Globus pallidus (tissue), 1 donor: ENCODE data around the gene MED29.
A peak's percentile ranks its signal among the peaks of the same experiment; 100 is the strongest.

Source experiments
- DNase-seq: peaks from one replicate; pipeline ENCODE4 v3.0.0-alpha.2; 2015; ENCODE audit warnings: low spot score

The MED29 gene

DNA sequence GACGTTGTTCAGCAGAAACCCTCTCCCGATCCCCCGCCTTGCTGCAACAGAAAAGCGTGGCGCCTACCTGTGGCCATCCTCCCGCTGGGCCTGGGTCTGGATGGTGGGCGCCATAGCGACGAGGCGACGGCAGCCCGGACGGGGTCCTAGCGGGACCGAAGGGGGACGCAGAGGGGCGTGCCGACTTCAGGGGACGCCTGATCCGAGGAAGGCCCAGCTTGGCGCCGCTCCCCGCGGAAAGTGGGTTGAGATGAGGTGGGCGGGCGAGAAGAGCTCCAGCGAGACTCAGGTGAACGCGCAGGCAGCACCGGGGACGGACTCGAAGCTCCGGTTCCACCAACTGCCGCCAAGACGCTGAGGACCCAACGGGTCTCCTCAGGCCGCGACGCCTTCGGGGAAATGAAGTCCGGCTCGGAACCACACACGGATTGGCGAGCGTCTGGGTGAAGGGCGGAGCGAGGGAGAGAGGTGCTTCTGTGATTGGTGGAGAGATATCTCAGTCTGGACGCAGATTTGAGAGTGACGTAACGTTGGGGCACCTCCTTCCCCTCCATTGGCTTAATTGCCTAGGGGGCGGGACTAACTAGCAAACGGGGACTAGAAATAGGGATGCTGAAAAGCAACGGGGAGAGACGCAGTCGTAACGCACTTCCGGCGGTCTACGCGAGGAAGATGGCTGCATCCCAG, at the start of gene MED29, which contains the start of gene PAF1:
TSS of gene MED29 (plus strand) at position 628 of the 687 bp plus-strand sequence. CDS start at position 673, 45 bp downstream.
TSS of gene PAF1 (minus strand) at position 356 of the 687 bp plus-strand sequence. CDS start at position 114, 242 bp downstream.
- DNase-seq, result peak; percentile 100

DNA sequence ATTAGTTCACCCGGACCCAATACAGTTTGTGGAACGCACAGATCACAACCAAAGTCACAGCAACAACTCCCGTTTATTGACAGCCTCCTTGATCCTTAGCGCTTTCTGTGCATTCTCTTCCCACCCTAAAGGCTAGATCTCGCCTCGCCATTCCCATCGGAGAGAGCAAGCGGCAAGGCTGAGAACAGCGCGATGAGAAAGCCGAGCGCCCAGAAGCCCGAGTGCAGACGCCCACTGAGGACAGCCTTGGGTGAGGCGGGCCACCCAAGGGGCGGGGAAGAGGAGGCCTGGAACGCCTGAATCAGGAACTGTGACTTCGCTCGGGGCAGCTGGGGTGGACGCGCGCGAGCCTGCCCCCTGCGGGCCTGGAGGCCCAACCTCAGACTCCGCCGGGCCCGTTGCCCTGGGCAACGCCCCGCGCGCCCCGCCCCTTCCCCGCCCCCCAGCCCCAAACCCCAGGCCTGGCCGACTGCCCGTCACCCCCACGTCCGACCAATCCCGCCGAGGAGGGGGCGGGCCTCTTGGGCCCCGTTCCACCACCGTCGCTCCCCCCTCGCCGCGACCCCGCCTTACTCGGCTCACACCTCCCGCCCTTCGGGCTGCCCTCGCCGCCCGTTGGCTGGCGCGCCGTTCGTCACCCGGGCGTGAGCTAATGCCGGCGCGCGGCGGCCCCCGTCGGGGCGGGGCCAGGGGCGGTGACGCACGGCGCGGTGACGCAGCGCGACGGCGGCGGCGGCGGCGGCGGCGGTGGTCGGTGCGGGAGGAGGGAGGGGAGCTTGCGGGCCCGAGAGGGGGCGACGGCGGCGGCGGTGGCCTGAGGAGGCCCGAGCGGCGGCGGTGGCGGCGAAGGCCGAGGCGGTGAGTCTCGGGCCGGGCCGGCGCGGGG, 49.2 kb upstream of the MED29 start, which contains the start of gene SAMD4B:
TSS of gene SAMD4B (plus strand) at position 703 of the 886 bp plus-strand sequence. CDS start 14,473 bp downstream, outside the sequence.
- peak; percentile 98 for DNase-seq

DNA sequence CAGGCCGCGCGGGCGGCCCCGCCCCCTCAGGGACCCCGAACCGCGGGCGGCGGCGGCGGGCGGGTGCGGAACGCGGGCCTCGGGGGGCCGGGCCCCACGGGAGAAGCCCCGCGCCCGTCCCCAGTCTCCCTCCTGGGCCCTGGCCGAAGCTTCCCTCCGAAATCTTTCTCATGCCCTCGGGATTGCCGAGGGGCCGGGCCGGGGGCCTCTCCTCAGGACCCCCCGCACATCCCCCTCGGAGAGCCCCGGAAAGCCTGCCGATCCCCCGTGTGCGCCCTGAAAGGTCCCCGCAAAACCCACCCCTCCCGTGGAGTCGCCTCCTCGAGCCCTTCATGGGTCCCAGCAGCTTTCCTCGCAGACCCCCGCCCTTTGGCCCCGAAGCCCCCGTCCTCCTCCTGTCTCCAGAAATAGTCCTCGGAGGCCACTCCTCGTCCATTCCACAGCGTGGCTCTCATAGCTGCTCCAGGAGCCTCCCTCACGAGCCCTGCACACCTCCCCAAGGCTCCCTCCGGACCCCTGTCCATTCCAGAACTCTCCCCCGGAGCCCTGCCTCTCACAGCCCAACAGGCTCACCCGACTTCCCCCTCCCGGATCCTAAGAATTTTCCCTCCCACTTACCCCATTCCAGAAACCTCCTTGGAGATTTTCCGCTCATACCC, 48.4 kb upstream of the MED29 start:
- DNase-seq, result no peak

DNA sequence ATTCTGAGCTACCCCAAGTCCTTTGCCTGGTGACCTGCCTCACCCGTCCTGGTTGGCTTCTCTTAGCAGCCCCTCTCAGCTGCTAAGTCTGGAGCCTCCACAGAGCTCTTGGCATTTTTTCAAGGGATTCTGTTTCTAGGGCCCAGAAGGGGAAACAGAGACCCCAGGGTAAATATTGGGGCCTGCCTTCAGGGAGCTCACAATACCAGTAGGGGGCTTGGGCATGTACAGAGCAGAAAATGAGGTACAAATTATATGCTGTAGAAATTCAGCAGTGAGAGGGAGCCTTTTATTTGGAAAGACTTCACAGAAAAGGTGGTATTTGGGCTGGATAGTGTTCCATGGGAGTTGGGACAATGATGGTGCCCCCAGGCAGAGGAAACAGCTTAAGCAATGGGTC, 45.2 kb upstream of the MED29 start:
- no peak for DNase-seq

- DNase-seq, result no peak
Observed at GRCh38 chr19:39347332-39348164, 43.6 kb upstream of the MED29 start.

DNA sequence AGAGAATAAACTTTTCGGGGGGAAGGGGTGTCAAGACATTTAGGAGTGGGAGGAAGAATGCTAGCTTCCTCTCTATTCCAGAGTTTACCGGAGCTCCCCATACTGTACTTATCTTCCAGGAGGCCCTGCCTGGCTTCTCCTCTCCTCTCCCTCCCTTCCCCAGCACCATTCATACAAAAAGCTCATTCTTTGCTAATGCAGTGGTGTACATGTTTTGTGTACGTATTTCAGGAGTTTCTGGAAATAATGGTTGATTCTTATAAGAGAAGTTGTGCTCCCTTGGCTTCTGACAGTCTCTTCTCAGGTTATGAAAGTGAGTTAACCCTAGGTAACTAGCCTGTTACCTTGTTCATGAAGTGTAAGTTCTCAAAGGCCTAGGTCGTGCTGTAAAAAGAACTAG, 41.9 kb upstream of the MED29 start:
- DNase-seq, result peak; percentile 72

DNA sequence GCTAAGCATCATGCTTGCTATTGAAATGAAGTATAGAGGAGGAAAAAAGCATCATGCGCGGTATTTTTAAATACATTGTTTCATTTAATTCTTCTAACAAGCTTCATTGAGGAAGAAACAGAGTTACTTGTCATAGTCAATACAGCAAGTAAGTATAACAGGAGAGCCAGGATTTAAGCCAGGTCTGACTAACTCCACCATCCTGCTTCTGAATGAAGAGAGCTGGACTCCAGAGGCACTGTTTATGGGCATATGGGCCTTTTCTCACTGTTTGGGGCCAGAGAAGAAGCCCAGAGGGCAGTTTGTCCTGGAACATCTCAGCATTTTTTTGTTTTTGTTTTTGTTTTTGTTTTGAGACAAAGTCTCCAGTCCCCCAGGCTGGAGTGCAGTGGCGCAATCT, 41.0 kb upstream of the MED29 start:
- DNase-seq, result no peak

DNA sequence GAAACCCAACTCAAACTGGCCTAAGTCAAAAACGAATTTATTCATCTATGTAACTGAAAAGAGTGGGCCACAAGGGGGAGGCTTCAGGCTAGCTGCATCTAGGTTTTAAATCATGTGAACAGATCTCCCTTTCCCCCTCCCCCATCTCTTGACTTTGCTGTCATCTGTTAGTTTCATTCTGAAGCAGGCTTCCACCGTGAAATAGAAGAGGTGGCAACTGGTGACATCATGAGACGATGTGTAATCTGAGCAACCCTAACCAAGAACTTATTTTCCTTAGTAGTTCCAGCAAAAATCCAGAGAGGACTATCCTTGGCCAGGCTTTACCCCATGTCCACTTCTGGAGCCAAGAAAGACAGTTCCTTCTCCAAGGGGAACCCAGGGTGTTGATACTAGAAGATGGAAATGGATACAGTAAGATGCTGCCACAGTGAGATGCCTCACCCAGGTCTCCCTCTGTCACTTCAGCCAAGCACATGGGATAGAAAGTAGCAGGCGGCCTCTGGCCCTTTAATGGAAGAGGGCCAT, 39.6 kb upstream of the MED29 start:
- no peak for DNase-seq

DNA sequence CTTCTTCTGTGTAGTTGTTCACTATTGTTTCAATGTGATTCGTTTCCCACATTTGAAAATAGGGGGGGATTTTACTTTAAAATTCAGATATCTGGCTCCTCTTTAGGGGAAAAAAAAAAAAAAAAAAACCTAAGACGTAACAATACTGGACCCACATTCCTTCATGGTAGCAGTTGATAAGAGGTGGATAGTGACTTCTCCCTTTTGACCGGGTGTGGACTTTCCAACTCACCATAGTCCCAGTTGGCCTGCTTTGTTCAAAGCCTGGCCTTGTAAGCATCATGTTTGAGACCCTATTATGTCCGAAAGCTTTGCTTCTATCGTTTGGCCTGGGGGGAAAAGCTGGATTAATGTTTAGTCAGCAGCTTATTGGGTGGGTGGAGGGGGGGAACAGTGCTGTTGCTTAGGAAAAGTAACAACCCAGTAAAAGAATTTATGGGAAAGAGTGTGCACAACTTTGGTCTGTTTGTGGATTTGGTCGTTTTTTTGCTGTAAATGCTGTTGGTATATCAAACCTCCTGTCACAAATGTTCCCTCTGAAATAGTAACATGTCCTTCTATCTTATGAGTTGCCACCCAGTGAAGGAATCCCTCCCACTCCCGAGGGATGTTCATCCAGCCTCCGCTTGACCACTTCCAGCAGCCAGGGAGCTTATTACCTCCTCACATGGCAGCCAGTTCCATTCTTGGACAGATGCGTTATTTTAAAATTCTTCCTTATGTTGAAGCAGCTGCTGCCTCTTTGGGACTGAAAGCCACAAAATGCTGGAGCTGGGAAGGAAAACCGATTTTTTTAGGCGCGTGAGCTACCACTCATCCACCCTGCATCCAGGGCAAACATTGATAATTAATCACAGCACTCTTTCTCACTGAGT, 38.6 kb upstream of the MED29 start:
- DNase-seq, result no peak

- DNase-seq, result no peak
Observed at GRCh38 chr19:39355253-39355652, 35.9 kb upstream of the MED29 start.

DNA sequence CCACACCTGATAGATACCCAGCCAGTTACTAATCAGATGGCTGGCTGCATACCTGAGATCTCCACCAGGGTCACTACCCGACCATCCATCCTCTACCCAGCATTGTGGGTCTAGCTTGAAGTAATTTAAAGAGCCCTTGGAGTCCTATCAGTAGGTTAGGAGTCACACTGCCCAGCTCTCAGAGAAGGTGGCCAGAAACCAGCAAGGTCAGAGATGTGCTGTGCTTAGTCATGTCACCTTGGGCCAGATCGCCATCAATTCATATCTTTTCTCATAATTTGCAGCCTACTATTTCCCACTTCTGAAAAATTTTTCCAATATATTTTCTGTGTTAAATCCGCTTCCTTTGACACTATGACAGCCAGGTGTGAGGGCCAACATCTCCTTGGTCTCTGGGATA, 35.1 kb upstream of the MED29 start:
- no peak for DNase-seq

DNA sequence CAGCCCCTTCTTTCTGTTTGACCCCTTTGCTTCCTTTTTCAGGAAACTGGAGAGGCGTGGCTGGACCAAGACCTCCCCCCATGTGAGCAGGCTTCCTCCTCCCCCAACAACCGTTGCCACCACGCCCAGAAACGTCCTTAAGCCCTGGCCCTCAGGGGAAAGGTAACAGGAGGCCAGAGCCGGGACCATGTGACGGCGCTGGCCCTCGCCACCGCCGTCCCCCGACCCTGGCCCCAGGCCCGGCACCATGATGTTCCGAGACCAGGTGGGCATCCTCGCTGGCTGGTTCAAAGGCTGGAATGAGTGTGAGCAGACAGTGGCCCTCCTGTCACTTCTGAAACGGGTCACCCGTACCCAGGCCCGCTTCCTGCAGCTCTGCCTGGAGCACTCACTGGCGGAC, 34.5 kb upstream of the MED29 start:
- DNase-seq, result no peak

GRCh38 chr19:39359026-39359425, 32.2 kb upstream of the MED29 start:
- no peak for DNase-seq

GRCh38 chr19:39360599-39360998, 30.6 kb upstream of the MED29 start:
- DNase-seq, result no peak

GRCh38 chr19:39362682-39363657, 28.2 kb upstream of the MED29 start:
- DNase-seq, result no peak

- peak; percentile 97 for DNase-seq
Observed at GRCh38 chr19:39363901-39364457, 27.2 kb upstream of the MED29 start.

DNA sequence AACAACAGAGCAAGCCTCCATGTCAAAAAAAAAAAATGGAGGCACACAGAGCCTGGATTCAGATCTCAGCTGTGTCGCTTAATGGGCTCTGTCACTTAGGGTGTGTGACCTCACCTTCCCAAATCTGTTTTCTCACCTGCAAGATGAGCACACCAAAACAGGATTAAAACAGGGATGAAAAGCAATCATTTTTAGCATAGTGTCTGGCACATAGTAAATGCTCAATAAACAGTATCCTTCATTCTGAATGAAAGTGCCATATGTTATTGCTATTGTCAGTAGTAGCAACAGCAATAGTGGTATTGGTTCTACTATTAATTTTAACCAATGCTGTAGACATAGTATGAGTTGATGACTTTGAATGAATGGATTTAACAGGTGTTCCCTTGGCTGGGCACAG, 25.6 kb upstream of the MED29 start:
- DNase-seq, result no peak

DNA sequence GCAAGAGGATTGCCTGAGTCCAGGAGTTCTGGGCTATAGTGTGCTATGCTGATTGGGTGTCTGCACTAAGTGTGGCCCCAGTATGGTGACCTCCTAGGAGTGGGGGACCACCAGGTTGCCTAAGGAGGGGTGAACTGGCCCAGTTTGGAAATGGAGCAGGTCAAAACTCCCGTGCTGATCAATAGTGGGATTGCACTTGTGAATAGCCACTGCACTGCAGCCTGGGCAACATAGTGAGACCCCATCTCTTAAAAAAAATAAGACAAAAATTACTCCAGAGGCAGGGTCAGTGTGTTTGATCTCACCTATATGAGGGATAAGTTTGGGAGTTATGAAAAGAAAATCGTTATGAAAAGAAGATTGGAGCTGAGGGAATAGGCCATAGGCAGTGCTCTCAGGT, 22.0 kb upstream of the MED29 start:
- DNase-seq, result no peak

- DNase-seq, result no peak
Observed at GRCh38 chr19:39370735-39371134, 20.4 kb upstream of the MED29 start.
